Renal cortical epithelial cell (primary cell): ENCODE measurements around the gene PCCA. TPM values are rescaled to one million over a fixed set of nuclear protein-coding genes. Genes with fewer than 3 reads are reported as not detected.
"Not testable (repeated sequence)": the region's sequence is repeated elsewhere in the genome, so short reads cannot be mapped to it uniquely, and the experiment has no call there.

Source experiments
- DNase-seq: peaks from one replicate; pipeline ENCODE4 v3.0.0-alpha.2; 2011; ENCODE audit warnings: low read depth
- total RNA-seq: library from RNA; depleted of rRNA; stranded (reverse); fragments of >200 nt; gene quantifications from 2 replicates; pipeline ENCODE4 v1.2.3, GENCODE V29; 2014

Gene PCCA
- total RNA-seq, 1 donor from 2014 or later, result 72.8 TPM

GRCh38 chr13:100139817-100140216 is 50.9 kb downstream of the PCCA start:
- DNase-seq, result no peak

- no peak for DNase-seq
These were observed 51.5 kb downstream of the PCCA start for GRCh38 chr13:100140441-100140840.

DNA sequence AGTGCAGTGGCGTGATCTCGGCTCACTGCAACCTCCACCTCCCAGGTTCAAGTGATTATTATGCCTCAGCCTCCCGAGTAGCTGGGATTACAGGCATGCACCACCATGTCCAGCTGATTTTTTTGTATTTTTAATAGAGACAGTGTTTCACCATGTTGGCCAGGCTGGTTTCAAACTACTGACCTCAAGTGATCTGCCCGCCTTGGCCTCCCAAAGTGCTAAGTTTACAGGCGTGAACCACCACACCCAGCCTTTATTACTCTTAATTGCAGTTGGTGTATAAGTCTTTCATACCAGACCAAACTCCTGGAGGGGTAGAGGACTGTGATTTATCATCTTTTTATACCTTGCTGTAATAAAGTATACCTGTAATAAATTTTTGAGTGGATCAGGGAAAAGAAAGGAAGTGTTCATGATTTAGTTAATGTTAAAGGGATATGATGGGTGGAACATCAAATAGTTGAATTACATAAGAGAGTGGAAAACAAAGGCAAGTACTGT is 52.6 kb downstream of the PCCA start:
- not testable (repeated sequence) for DNase-seq

DNA sequence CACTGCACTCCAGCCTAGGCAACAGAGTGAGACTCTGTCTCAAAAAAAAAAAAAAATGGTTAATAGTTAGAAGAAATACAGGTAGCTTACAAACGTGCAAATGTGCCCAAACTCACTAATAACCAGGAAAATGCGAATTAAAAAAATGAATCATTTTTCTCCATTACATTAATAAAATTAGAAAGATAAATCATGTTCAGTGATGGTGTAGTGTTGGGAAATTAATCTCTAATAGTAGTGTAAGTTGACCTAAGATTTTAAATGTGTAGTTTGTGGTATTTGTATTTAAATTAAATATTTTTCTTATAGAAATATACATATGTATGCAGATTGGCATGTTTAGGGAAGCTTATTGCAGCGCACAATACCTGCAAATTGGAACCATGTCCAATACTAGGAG is 57.6 kb downstream of the PCCA start:
- DNase-seq, result no peak

GRCh38 chr13:100147825-100148224 is 58.9 kb downstream of the PCCA start:
- no peak for DNase-seq

GRCh38 chr13:100148422-100148821 is 59.5 kb downstream of the PCCA start:
- DNase-seq, result no peak

- DNase-seq, result no peak
These were observed 60.5 kb downstream of the PCCA start for GRCh38 chr13:100149389-100149788.

DNA sequence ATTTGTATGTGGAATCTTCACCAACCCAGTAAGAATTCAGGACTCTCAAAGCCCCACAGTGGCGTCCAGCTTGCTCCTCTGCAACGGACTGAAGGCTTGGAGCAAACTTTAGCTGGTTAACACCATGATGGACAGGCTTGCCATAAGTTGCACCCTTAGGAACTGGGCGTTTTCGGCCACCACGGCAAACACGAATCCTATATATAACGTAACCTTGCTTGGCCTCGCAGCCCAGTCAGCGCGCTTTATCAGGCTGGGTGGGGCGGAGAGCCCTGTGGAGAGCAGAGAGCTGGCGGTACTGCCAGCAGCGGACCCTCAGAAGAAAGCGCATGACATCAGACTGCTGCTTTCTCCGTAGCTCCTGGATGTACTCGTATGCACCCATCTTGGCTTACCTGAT is 61.8 kb downstream of the PCCA start:
- DNase-seq, result not testable (repeated sequence)

GRCh38 chr13:100154842-100155416 is 66.0 kb downstream of the PCCA start:
- DNase-seq, result no peak

- DNase-seq, result peak; percentile 92
These were observed 67.9 kb downstream of the PCCA start for GRCh38 chr13:100156788-100157187.

DNA sequence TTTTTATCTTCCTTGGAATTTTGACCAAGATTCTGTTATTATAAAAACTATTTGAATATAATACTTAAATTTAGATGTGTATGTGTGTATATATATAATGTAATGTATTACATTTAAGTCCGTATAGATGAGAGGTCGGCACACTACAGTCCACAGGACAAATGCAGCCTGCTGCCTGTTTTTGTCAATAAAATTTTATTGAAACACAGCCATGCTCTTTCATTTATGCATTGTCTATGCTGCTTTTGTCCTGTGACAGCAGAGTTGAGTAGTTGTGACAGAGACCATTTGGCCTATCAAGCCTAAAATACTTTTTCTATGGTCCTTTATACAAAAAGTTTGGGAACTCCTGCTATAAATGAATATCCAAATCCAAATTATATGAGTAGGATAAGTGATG is 69.7 kb downstream of the PCCA start:
- DNase-seq, result no peak

DNA sequence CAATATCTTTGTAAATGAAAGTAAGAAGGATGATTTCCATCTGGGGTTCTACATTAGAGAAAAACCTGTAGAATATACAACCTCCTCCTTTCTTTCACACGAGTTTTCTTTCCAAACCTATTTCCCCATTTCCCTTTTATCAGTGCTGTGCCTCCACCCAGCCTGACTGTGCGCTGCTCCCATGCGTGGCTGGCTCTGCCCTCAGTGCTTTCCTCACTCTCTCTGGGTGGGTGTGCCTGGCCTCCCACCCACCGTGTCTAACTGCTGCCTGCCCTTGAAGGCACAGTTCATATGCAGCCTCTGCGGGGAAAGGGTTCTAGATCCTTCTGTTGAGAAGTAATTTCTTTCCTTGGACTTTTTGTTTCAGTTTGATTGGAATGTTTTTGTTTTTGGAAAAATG is 70.7 kb downstream of the PCCA start:
- DNase-seq, result no peak

DNA sequence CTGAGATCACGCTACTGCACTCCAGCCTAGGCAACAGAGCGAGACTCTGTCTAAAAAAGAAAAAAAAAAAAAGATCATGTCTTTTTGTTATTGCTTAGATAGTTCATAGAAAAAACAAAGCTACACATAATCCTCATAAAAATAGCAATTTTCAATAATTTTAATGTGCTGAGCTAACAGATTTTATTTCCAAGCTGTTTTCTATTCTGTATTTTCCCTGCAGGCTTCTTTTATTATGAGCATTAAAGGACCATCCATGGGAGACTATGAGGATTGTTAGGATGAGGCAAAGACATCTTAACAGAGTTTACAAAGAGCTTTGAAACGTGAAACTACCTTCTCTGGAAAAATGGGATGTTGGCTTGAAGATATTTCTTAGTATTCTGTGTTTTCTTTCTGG is 71.6 kb downstream of the PCCA start:
- DNase-seq, result no peak

- DNase-seq, result no peak
These were observed 74.5 kb downstream of the PCCA start for GRCh38 chr13:100163375-100163774.

- no peak for DNase-seq
These were observed 84.3 kb downstream of the PCCA start for GRCh38 chr13:100173203-100173602.

GRCh38 chr13:100174455-100174854 is 85.6 kb downstream of the PCCA start:
- DNase-seq, result not testable (repeated sequence)

- DNase-seq, result no peak
These were observed 86.3 kb downstream of the PCCA start for GRCh38 chr13:100175078-100175802.

DNA sequence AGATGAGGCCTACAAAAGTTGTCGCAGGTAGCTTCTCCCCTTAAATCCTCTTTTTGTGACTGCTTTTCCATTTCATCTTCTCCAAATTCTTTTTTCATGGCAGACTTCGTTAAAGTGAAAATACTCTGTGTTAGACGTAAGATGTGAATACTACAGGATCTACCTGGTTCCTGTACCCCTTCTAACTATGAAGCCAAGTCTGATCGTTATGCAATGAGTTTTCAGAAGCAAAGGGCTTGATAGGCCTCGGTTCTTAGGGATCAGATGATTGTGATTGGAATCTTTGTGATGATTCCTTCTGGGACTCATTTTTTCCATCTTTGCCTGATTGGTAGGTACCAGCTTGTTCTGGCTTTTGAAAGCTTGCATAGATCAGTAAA is 86.9 kb downstream of the PCCA start:
- DNase-seq, result no peak

DNA sequence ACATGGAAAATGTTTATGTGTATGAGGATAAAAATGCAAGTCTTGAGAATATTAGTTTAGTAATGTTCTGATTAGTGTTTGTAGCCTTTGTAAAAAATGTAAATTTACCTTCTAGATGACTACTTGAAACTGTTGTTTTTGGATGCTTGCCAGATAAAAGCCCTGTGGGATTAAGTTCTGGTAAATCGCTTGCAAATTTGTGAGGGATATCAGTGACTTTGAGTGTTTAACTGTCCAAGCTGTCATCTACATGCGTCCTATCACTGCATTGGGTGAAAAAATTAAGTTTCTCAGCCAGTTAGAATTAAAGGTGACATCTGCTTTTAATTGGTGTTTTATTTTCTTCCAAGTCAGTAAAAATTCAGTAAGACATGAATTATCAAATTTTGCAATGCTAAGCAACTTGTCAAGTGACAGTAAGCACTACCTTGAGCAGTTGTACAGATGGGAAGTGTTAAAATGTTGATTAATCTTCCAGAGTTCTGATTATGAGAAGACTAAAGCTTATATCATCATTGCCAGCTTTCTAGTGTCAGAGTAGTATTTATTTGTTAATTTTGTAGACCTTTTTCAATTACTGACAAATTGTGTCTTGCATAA is 88.0 kb downstream of the PCCA start:
- DNase-seq, result peak; percentile 76

DNA sequence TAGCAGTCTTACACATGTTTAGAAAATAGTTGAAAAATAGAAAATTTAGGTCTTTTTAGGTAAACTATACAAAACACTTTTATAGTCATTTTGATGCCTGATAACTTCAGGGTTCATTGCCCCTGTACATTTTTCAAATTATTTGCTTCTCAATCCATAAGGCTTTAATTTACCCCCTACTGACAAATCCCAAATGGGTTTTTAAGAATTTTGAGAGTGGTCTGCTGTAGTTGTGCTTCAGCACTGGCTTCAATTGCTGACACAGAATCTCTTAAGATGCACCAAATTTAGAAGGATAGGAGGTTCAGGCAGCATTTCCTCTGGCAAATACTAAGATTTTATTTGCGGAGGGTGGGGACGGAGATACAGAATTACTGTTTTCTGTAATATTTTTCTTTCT is 89.4 kb downstream of the PCCA start:
- no peak for DNase-seq

DNA sequence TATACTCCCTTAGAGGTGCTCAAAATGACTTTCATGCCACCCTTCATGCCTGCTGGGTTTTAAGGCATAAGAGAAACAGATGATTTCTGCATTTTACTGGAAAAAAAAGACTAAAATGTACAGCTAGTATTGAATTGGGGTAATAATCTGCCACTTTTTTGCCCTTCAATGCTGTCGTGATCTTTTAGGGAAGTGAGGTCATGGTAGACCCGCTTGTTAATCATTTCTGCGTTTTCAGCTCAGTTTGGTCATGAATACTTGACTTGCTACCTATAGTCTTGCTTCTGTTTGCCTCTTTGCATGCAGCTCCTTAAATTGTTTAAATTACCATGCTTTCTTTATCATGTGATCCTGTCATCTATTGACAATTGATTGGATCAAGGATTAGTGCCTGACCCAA is 90.4 kb downstream of the PCCA start:
- DNase-seq, result no peak

DNA sequence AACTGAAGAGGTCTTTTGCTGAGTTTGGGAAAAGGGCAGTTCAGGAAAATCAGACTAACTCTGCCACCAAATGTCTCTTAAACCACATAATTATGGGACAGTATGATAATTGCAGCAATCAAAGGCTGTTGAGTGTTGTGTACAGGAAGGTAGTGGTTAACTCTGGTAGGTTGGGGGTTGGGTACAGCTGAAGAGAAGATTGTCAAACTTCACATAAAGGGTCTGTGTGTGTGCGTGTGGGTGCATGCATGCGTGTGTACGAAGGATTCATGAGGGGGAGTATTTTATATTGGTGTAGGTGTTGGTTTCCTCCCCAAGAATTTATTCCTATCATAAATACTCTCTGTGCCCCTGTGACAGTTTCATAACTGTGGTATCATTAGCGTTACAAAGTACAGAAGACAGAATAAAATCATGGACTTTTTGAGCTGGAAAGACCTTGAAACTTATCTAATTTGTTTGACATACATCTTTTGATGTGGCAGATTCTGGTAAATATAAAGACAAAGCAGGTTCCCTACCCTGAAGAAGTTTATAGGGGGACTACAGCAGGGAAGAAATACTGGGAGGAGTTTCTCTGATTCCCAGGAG is 94.1 kb downstream of the PCCA start:
- no peak for DNase-seq

GRCh38 chr13:100184095-100184494 is 95.2 kb downstream of the PCCA start:
- DNase-seq, result no peak
